Raji (cell line): ENCODE measurements around the gene RNF224.

Source experiments
- POLR2A ChIP-seq: IDR thresholded peaks from 2 replicates; pipeline ENCODE4 v1.6.1; 2011; ENCODE audit warnings: low read depth, low read length, control low read depth; ENCODE audit not compliant: insufficient read depth

The RNF224 gene

GRCh38 chr9:137189297-137190295 lies 37.7 kb upstream of the RNF224 start:
- no peak for TF ChIP-seq POLR2A

GRCh38 chr9:137190315-137190856 lies 36.9 kb upstream of the RNF224 start:
- TF ChIP-seq POLR2A, result no peak

GRCh38 chr9:137191245-137191644 lies 36.1 kb upstream of the RNF224 start:
- 0 out of 2 replicates have a peak, but pooled peaks have one; percentile 15 for TF ChIP-seq POLR2A

GRCh38 chr9:137191691-137192447 lies 35.4 kb upstream of the RNF224 start:
- TF ChIP-seq POLR2A, result 0 out of 2 replicates have a peak, but pooled peaks have one; percentile 1

- TF ChIP-seq POLR2A, result no peak
These were observed 34.9 kb upstream of the RNF224 start for GRCh38 chr9:137192448-137192780.

GRCh38 chr9:137192859-137193258 lies 34.4 kb upstream of the RNF224 start:
- TF ChIP-seq POLR2A, result no peak

GRCh38 chr9:137193771-137194170 lies 33.5 kb upstream of the RNF224 start:
- TF ChIP-seq POLR2A, result no peak

GRCh38 chr9:137194388-137194787 lies 32.9 kb upstream of the RNF224 start:
- TF ChIP-seq POLR2A, result no peak

- TF ChIP-seq POLR2A, result no peak
These were observed 32.4 kb upstream of the RNF224 start for GRCh38 chr9:137194909-137195308.

GRCh38 chr9:137195525-137196220 lies 31.6 kb upstream of the RNF224 start:
- no peak for TF ChIP-seq POLR2A

GRCh38 chr9:137198051-137198901 lies 29.0 kb upstream of the RNF224 start:
- no peak for TF ChIP-seq POLR2A

- no peak for TF ChIP-seq POLR2A
These were observed 28.4 kb upstream of the RNF224 start for GRCh38 chr9:137198902-137199283.

GRCh38 chr9:137199411-137200121 lies 27.7 kb upstream of the RNF224 start:
- TF ChIP-seq POLR2A, result no peak
